ENCODE results near the gene COX20. TPM values are rescaled to one million over a fixed set of nuclear protein-coding genes. Genes with fewer than 3 reads are reported as not detected.

COX20 gene
- total RNA-seq, 4 donors from 2014 or later = 12.3 to 194 (median 36.4) TPM

- no peaks in the 10 kb centered on the region for H3K4me1 ChIP-seq
- H3K36me3 ChIP-seq = no peaks in the 10 kb centered on the region
Observed at GRCh38 chr1:244843148-244843978, 7.9 kb downstream of the COX20 start.

GRCh38 chr1:244844155-244845121, 9.0 kb downstream of the COX20 start:
- H3K4me3 ChIP-seq = no peak overlapping the region
- H3K36me3 ChIP-seq = no peaks in the 10 kb centered on the region
- intact Hi-C loops (cut with DNase I; ENCODE audit: low total_unique reads) = no loop called here
- TF ChIP-seq POLR2A (IDR thresholded peaks at IDR 0.05) = no peak
- TF ChIP-seq CTCF (IDR thresholded peaks at IDR 0.05) = no peak
- no peaks in the 10 kb centered on the region for H3K9me3 ChIP-seq
- no peaks in the 10 kb centered on the region for H3K27me3 ChIP-seq
- DNase-seq = no peak
- H3K4me1 ChIP-seq = no peaks in the 10 kb centered on the region
- H3K27ac ChIP-seq = no peak overlapping the region

More at GRCh38 chr1:244843148-244843978, 7.9 kb downstream of the COX20 start:
- no peak for TF ChIP-seq CTCF (IDR thresholded peaks at IDR 0.05)
- no peak for TF ChIP-seq POLR2A (IDR thresholded peaks at IDR 0.05)
- Histone ChIP-seq H3K9me3 (no peaks in the 10 kb centered on the region), H3K4me3 (no peak overlapping the region), H3K27ac (no peak overlapping the region), H3K27me3 (no peaks in the 10 kb centered on the region)
- intact Hi-C loops (cut with DNase I; ENCODE audit: low total_unique reads) = no loop called here
- no peak for DNase-seq

GRCh38 chr1:244846653-244847052, 11.2 kb downstream of the COX20 start:
- no peaks in the 10 kb centered on the region for H3K27me3 ChIP-seq
- TF ChIP-seq CTCF (IDR thresholded peaks at IDR 0.05) = no peak
- no peak for TF ChIP-seq POLR2A (IDR thresholded peaks at IDR 0.05)
- DNase-seq = no peak
- intact Hi-C loops (cut with DNase I; ENCODE audit: low total_unique reads) = no loop called here
- H3K36me3 ChIP-seq = no peaks in the 10 kb centered on the region
- H3K27ac ChIP-seq = no peak overlapping the region
- no peak overlapping the region for H3K4me3 ChIP-seq
- H3K9me3 ChIP-seq = no peaks in the 10 kb centered on the region
- no peaks in the 10 kb centered on the region for H3K4me1 ChIP-seq

- H3K36me3 ChIP-seq = no peaks in the 10 kb centered on the region
- no peaks in the 10 kb centered on the region for H3K27me3 ChIP-seq
- no peak overlapping the region for H3K27ac ChIP-seq
- H3K9me3 ChIP-seq = no peaks in the 10 kb centered on the region
- TF ChIP-seq POLR2A (IDR thresholded peaks at IDR 0.05) (no peak), CTCF (IDR thresholded peaks at IDR 0.05) (no peak)
- H3K4me3 ChIP-seq = no peak overlapping the region
- no peaks in the 10 kb centered on the region for H3K4me1 ChIP-seq
- no peak for DNase-seq
- intact Hi-C loops (cut with DNase I; ENCODE audit: low total_unique reads) = no loop called here
Observed at GRCh38 chr1:244849189-244849866, 13.9 kb downstream of the COX20 start.

All from uterus (tissue), 4 donors.